Uterus (tissue), 2 donors: ENCODE data around the gene RAB27A.

Experiments
- POLR2A ChIP-seq, 2 donors: fragments of 450-650 bp; IDR thresholded peaks; one replicate each; pipeline ENCODE4 v1.6.1; 2016; ENCODE audit warnings: antibody characterized with exemption in 2 of 2, mild to moderate bottlenecking in 1 of 2, moderate library complexity in 1 of 2
- TF ChIP-seq, protein P1 (sequence below), 4 experiments: fragments of 200-600 bp in 2 of 4; fragments of 450-650 bp in 2 of 4; sonication (generic) in 2 of 4; IDR thresholded peaks; one replicate each; pipeline ENCODE4 v1.5.1; 2016 to 2019; ENCODE audit warnings: antibody characterized with exemption in 4 of 4, mild to moderate bottlenecking in 2 of 4, moderate library complexity in 1 of 4

DNA sequence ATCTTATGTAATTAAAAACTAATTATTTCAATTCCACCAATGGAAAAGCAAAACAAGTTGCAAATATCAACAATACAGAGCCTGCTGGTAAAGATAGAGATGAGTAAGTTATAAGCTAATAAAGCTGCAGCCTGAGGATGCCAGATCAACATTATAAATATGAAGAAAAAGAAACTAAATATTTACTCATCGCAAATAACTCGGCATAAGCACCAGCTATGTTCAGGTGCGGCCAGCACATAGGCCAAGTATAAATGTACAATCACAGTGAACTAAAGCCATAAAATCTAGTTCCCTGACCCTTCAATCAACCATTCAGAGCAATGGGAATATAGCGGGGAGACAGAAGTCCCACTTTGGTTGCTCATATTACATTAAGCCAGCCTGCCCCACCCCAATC is 85.1 kb downstream of the RAB27A start:
- TF ChIP-seq, protein P1, sequence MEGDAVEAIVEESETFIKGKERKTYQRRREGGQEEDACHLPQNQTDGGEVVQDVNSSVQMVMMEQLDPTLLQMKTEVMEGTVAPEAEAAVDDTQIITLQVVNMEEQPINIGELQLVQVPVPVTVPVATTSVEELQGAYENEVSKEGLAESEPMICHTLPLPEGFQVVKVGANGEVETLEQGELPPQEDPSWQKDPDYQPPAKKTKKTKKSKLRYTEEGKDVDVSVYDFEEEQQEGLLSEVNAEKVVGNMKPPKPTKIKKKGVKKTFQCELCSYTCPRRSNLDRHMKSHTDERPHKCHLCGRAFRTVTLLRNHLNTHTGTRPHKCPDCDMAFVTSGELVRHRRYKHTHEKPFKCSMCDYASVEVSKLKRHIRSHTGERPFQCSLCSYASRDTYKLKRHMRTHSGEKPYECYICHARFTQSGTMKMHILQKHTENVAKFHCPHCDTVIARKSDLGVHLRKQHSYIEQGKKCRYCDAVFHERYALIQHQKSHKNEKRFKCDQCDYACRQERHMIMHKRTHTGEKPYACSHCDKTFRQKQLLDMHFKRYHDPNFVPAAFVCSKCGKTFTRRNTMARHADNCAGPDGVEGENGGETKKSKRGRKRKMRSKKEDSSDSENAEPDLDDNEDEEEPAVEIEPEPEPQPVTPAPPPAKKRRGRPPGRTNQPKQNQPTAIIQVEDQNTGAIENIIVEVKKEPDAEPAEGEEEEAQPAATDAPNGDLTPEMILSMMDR (IDR thresholded peaks at IDR 0.05): no peak
- TF ChIP-seq POLR2A (IDR thresholded peaks at IDR 0.05): no peak
